ENCODE results near the gene SERPINA1.

Gene SERPINA1

DNA sequence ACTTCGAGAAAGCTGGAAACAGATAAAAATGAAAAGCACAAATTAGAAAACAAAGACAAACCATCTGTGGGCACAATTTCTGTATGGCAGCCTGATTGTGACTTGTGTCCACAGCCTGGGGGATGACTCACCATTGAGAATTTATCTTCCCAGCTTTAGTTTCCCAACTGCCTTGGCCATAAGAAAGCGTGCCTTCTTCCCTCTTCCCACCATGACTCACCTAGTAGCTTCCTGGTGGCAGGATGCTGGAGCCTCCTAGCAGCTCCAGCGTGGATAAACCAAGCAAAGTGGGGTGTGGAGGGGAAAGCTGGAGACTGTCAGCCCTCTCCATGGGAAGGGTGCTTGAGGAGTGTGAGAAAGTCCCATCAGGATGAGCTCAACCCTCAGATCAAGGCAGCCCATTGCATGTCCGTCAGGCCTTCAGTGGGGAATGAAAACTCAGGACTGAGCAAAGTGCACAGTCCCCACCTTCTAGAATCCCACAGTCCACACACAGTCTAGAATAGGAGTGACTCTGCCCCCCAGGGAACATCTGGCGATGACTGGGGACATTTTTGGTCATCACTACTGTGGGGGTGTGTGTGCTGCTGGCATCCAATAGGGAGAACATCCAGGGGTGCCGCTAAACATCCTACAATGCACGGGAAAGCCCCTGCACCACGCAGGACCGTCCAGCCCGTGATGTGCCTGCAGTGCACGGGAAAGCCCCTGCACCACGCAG, 42.9 kb downstream of the SERPINA1 start:
- DNase-seq: no peak

GRCh38 chr14:94344389-94344788, 44.0 kb downstream of the SERPINA1 start:
- DNase-seq: no peak

- DNase-seq: no peak
Observed at GRCh38 chr14:94343238-94344005, 45.0 kb downstream of the SERPINA1 start.

- no peak for DNase-seq
Observed at GRCh38 chr14:94342334-94342934, 46.0 kb downstream of the SERPINA1 start.

- DNase-seq: no peak
Observed at GRCh38 chr14:94341656-94342333, 46.6 kb downstream of the SERPINA1 start.

- no peak for DNase-seq
Observed at GRCh38 chr14:94340533-94340932, 47.9 kb downstream of the SERPINA1 start.

- DNase-seq: no peak
Observed at GRCh38 chr14:94338023-94338422, 50.4 kb downstream of the SERPINA1 start.

- no peak for DNase-seq
Observed at GRCh38 chr14:94337274-94337673, 51.1 kb downstream of the SERPINA1 start.

GRCh38 chr14:94334872-94335271, 53.5 kb downstream of the SERPINA1 start:
- DNase-seq: no peak

- DNase-seq: no peak
Observed at GRCh38 chr14:94332587-94332986, 55.8 kb downstream of the SERPINA1 start.

- DNase-seq: no peak
Observed at GRCh38 chr14:94332063-94332583, 56.3 kb downstream of the SERPINA1 start.

GRCh38 chr14:94331462-94331861, 56.9 kb downstream of the SERPINA1 start:
- no peak for DNase-seq

GRCh38 chr14:94330857-94331256, 57.5 kb downstream of the SERPINA1 start:
- no peak for DNase-seq

DNA sequence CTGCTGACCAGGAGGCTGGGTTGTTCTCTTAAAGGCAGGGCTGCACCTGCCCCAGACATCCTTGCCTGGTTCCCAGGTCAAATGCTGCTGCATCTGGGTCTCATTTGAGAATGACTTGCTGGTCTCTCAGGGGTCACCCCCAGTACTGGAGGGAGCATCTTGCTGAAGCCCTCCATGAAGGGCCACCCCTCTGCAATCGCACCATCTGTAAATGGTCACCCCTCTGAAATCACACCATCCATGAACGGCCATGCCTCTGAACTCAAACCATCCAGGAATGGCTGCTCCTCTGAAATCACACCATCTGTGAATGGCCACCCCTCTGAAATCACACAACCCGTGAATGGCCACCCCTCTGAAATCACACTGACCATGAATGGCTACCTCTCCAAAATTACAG, 58.0 kb downstream of the SERPINA1 start:
- DNase-seq: no peak

GRCh38 chr14:94329857-94330256, 58.5 kb downstream of the SERPINA1 start:
- no peak for DNase-seq

DNA sequence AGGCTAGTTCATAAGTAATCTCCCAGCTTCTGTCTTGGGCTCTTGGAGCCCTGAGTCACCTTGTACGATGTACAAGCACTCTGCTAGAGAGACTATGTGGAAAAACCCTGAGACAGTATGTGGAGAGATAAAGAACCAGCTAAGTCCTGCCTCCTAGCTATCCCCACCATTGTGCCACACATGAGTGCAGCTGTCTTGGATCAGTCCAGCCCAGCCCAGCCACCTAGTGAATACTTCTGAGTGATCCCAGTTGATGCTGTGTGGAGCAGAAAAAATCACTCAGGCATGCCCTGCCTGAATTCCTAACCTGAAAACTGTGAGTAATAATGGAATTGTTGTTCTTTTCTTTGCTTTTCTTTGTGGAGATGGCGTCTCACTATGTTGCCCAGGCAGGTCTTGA, 60.2 kb downstream of the SERPINA1 start:
- no peak for DNase-seq
